ENCODE results near the gene PRRX2.

Gene PRRX2

DNA sequence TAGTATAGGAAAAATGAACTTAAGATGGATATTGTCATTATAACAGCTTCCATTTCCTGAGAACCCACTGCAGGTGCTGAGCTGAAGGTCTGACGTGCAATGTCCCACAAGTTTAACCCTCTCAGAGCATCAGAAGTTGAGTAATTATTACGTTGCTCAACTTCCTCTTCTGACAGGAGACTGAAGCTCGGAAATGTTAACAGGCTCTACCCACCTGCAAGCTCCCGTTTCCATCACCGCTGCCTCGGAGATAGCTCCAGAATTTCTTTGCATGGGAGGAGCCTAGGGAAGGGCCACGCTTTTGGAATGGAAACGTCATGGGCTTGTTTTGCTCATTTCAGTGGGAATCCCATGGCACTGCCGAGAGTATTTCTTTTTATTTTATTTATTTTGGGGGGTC lies 40.5 kb upstream of the PRRX2 start:
- peak; percentile 24 for DNase-seq (ENCODE audit: low read depth)
- no peak for TF ChIP-seq CTCF (IDR thresholded peaks at IDR 0.05; ENCODE audit: insufficient read depth, low read depth, low read length, missing control alignments)
- H3K4me3 ChIP-seq (ENCODE audit: low read depth, low read length) = no peak overlapping the region

GRCh38 chr9:129626079-129626624 lies 39.3 kb upstream of the PRRX2 start, which contains the start of gene NTMT1:
Gene NTMT1, plus strand, starts transcription at chr9:129626163. Its CDS starts 6,541 bp downstream, at chr9:129632704.
- TF ChIP-seq CTCF (IDR thresholded peaks at IDR 0.05; ENCODE audit: insufficient read depth, low read depth, low read length, missing control alignments) = no peak
- peak within 1 kb of the TSS; percentile 88 for H3K4me3 ChIP-seq (ENCODE audit: low read depth, low read length)
- DNase-seq (ENCODE audit: low read depth) = peak; percentile 91

DNA sequence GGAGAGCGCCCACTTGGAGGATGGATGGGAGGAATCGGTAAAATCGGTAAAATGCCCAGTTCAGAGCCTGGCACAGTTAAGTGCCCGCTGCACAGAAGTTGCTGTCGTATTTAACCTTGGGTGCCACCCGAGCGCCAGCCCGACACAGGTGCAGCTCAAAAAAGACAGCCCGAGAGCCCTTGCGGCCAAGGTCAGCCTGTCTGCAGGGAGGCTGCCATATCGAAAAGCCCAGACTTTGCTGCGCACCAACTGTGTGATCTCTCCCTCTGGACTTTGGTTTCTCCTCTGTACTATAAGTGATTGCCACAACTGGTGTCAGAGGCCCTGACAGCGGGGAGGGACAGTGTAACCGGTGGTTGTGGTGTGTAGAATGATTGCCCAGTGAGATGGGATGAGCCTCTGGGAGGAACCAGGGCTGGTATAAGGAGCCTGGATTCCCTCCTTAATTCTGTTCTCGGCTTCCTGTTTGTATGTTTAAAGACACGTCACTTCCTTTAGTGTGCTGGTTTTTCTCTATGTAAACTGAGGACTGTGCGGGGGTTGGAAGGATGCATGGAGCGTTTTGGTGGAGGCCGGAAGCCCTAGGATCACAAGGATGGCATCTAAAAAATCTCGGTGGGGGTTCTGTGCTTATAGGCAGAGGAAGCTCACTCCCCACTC lies 38.7 kb upstream of the PRRX2 start:
- H3K4me3 ChIP-seq (ENCODE audit: low read depth, low read length) = peak overlapping the region; percentile 88
- peak; percentile 46 for DNase-seq (ENCODE audit: low read depth)
- TF ChIP-seq CTCF (IDR thresholded peaks at IDR 0.05; ENCODE audit: insufficient read depth, low read depth, low read length, missing control alignments) = no peak

GRCh38 chr9:129627556-129628440 lies 37.6 kb upstream of the PRRX2 start:
- no peak for TF ChIP-seq CTCF (IDR thresholded peaks at IDR 0.05; ENCODE audit: insufficient read depth, low read depth, low read length, missing control alignments)
- H3K4me3 ChIP-seq (ENCODE audit: low read depth, low read length) = peak overlapping the region; percentile 88
- no peak for DNase-seq (ENCODE audit: low read depth)

DNA sequence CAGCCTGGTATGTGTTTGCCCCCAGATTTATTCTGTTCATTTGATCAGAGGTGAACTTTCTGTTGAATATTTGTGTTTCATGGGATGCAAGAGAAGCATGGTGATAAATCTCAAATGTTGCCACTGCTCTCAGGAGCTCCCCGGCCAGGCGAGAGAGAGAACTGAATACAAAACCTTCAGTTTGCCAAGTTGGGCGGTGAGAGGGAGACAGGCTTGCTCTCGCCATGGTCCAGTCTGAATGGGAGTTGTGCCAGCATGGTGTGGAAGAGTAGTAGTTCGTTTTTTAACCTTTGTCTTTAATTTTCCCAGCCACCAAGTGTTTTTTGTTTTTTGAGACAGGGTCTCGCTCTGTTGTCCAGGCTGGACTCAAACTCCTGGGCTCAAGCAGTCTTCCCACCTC lies 36.7 kb upstream of the PRRX2 start:
- no peak overlapping the region for H3K4me3 ChIP-seq (ENCODE audit: low read depth, low read length)
- DNase-seq (ENCODE audit: low read depth) = no peak
- TF ChIP-seq CTCF (IDR thresholded peaks at IDR 0.05; ENCODE audit: insufficient read depth, low read depth, low read length, missing control alignments) = no peak

DNA sequence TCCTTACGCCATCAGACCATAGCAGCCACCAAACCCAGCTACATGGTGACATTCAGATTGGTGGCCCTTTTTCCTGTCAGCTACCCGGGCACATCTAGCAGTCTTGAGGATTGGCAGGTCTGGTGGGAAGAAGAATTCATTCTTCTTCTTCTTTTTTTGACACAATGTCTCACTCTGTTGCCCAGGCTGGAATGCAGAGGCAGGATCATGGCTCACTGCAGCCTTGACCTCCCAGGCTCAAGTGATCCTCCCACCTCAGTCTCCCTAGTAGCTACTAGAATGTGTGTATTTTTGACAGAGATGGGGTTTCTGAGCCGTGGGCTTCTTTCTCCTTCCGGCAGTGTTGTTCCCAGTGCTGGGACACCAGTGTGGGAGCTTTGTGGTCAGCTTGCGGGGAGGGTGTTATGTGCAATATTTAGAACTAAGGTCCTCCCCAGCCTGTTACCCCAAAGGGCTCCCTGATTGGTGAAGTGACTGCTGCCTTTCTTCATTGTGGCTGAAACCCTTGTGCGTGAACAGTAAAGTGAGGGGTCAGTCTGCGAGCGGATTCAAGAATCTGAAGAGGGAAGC lies 36.1 kb upstream of the PRRX2 start:
- TF ChIP-seq CTCF (IDR thresholded peaks at IDR 0.05; ENCODE audit: insufficient read depth, low read depth, low read length, missing control alignments) = no peak
- DNase-seq (ENCODE audit: low read depth) = no peak
- no peak overlapping the region for H3K4me3 ChIP-seq (ENCODE audit: low read depth, low read length)
